HG02642 (cell line): Measurements from ENCODE around the gene C1QTNF1.

Source experiments
- ATAC-seq: cut with Tn5 transposase; IDR thresholded peaks from one replicate; pipeline ENCODE4 v1.9.1; 2021; ENCODE audit warnings: mild to moderate bottlenecking; ENCODE audit not compliant: unreplicated experiment, poor library complexity

Gene C1QTNF1

DNA sequence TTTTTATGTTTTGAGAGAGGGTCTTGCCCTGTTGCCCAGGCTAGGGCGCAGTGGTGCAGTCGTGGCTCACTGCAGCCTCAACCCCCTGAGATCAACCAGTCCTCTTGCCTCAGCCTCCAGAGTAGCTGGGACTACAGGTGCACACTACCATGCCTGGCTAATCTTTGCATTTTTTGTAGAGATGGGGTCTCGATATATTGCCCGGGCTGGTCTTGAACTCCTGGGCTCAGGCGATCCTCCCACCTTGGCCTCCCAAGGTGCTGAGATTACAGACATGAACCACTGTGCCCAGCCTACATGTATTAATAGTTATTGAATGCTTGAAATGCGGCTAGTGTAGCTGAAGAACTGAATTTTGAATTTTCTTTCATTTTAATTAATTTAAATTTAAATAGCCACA is 12.2 kb downstream of the C1QTNF1 start:
- ATAC-seq = no peak

GRCh38 chr17:79036596-79036995 is 12.6 kb downstream of the C1QTNF1 start:
- ATAC-seq = no peak

GRCh38 chr17:79038545-79039135 is 14.7 kb downstream of the C1QTNF1 start:
- no peak for ATAC-seq

DNA sequence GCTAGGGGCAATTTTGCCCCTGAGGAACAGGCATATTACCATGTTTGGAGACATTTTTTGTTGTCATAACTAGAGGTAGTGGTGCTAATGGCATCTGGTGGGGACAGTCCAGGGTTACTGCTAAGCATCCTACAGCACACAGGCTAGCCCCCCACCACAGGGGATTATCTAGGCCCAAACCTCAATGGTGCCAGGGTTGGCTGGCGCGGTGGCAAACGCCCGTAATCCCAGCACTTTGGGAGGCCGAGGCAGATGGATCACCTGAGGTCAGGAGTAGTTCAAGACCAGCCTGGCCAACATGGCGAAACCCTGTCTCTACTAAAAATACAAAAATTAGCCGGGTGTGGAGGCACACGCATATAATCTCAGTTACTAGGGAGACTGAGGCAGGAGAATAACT is 15.2 kb downstream of the C1QTNF1 start:
- no peak for ATAC-seq

GRCh38 chr17:79039886-79040285 is 15.9 kb downstream of the C1QTNF1 start:
- no peak for ATAC-seq

GRCh38 chr17:79041041-79041570 is 17.1 kb downstream of the C1QTNF1 start:
- ATAC-seq = no peak

DNA sequence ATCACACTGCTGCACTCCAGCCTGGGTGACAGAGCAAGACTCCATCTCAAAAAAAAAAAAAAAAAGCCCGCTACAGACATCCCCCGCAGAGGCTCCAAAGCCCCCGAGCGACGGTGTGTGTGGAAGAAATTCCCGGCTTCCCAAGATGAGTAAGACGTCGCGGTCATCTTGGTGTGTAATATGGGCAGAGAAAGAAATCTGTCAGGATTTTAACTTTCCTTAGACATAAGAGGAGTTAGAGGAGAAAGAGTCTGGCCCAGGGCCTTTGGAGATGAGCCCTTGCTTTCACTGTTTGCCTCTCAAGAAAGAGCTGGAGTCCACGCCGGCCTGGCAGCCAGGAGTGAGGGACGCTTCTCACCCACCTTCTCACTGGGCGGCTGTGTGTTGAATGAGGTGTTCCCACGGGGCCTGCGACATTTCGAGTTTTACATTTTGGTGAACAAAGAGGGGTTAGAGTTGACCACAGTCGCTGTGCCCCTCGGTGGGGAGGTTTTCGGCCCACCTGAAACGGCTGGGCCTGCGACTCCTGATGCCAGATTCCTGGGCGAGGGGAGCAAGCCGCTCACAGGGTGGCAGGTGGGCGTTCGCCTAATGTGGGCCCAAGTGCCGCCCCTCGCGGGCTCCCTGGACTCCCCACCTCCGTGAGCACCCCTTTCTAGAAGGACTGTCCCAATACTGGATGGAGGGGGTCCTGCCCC is 17.9 kb downstream of the C1QTNF1 start:
- ATAC-seq = no peak

- no peak for ATAC-seq
These were observed 18.6 kb downstream of the C1QTNF1 start for GRCh38 chr17:79042421-79043190.

GRCh38 chr17:79043191-79043930 is 19.4 kb downstream of the C1QTNF1 start:
- ATAC-seq = no peak

DNA sequence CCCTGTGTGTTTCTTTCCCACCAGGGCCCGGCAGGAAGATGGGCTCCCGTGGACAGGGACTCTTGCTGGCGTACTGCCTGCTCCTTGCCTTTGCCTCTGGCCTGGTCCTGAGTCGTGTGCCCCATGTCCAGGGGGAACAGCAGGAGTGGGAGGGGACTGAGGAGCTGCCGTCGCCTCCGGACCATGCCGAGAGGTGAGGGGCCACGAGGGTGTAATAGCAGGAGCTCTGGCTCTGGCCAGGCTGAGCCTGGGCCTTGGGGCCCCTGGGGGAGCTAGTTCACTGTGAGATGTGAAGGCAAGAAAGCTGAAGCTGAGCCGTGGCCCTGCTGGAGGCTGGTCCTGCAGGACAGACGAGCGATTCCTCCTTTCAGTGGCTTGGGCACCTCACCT is 20.0 kb downstream of the C1QTNF1 start:
- ATAC-seq = no peak

DNA sequence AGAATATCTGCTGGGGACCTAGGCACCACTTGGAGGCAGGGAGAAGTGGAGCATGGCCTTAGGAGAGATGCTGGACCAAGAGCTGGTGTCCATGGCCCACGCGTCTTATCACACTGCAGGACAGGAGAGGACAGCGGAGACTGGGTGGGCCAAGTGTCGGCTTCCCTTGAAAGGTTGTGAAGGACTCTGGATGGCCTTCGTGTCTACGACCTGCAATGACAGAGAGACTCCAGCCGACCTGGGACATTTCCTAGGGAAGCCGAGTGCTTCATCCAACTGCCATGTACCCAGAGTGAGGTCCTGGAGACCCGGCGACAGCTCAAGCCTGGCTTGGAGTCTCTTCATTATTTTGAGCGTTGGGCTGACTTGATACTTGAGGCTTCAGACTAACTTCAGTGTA is 20.5 kb downstream of the C1QTNF1 start:
- no peak for ATAC-seq

- no peak for ATAC-seq
These were observed 21.2 kb downstream of the C1QTNF1 start for GRCh38 chr17:79045001-79045729.

DNA sequence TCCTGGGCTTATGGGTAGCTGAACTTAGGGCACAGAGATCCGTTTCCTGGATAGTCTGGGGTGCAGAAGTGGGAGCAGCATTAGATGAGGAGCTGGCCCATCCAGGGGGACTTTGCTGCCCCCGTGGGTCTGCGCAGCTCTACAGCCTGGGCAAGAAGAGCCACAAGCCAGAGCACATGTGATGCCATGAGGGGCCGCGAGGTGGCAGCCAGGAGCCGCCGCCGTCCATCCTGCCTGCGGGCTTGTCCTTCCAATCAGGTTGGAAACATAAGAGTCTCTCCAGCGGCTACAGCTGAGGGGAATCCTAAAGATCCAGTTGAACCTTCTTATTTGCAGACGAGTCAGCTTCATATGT is 21.9 kb downstream of the C1QTNF1 start:
- no peak for ATAC-seq

- no peak for ATAC-seq
These were observed 22.4 kb downstream of the C1QTNF1 start for GRCh38 chr17:79046197-79046915.

DNA sequence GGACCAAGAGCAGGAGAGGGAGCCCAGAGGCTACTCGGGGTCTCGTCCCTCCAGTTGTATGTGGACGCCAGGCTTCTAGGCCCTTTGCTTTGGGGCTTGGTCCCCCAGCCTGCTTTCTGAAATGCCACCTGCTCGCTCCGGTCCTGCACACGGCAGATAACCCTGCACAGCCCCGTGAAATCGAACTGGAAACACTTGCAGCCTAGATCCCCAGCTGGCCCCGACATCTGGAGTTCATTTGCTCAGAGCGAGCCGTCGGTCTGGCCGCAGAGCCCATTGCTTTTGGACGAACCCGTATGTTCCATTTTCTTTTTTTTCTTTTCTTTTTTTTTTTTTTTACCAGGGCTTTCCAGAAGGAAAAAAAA is 22.9 kb downstream of the C1QTNF1 start:
- no peak for ATAC-seq

GRCh38 chr17:79047291-79047920 is 23.4 kb downstream of the C1QTNF1 start:
- ATAC-seq = no peak

GRCh38 chr17:79047923-79048825 is 24.2 kb downstream of the C1QTNF1 start:
- ATAC-seq = no peak
